Muscle layer of duodenum (tissue), 2 donors: ENCODE results near the gene NDUFS7.
A peak's percentile ranks its signal among the peaks of the same experiment; 100 is the strongest.

Experiments used
- H3K27ac ChIP-seq: one replicate; pipeline ENCODE4 v1.7.0; 2013; ENCODE audit warnings: mild to moderate bottlenecking, low read length
- H3K27me3 ChIP-seq: one replicate; pipeline ENCODE4 v1.7.0; 2013; ENCODE audit warnings: low read depth, mild to moderate bottlenecking, control low read depth, low read length
- H3K36me3 ChIP-seq, 2 donors: one replicate each; pipeline ENCODE4 v1.7.0; 2013; ENCODE audit warnings: low read length in 2 of 2, control low read depth in 1 of 2, mild to moderate bottlenecking in 1 of 2; ENCODE audit not compliant: insufficient read depth in 2 of 2, control insufficient read depth in 1 of 2
- H3K4me1 ChIP-seq, 2 donors: one replicate each; pipeline ENCODE4 v1.7.0; 2013; ENCODE audit warnings: low read length in 2 of 2, mild to moderate bottlenecking in 2 of 2, control low read depth in 1 of 2, moderate library complexity in 1 of 2; ENCODE audit not compliant: insufficient read depth in 2 of 2, control insufficient read depth in 1 of 2
- H3K4me3 ChIP-seq, 2 donors: one replicate each; pipeline ENCODE4 v1.7.0; 2013; ENCODE audit warnings: low read length in 2 of 2, low read depth in 1 of 2, mild to moderate bottlenecking in 1 of 2
- H3K9me3 ChIP-seq, 2 donors: one replicate each; pipeline ENCODE4 v1.7.0; 2013; ENCODE audit warnings: low read length in 2 of 2, control low read depth in 1 of 2, mild to moderate bottlenecking in 1 of 2; ENCODE audit not compliant: control insufficient read depth in 1 of 2
- donor health status: healthy.

The NDUFS7 gene

DNA sequence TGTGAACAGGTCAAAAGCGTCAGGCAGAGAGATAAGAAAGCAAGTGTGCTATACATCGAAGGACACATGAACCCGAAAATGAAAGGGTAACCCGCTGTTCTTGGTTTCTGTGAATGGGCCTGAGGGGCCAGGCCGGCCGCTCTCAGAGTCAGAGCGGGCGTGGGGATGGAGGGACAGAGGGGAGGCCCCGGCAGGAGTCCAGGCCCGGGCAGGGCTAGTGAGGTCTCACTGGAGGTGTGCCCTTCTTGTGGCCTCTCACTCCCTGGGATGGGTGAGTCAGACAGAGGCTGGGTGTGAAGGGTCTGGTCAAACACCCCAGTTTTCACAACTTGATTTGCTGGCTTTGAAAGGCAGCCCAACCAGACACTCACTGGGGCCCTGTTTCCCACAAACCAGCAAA lies 17.4 kb upstream of the NDUFS7 start:
- Histone ChIP-seq H3K27ac (no peak overlapping the region), H3K9me3 (no peaks in the 10 kb centered on the region), H3K4me3 (no peak overlapping the region), H3K36me3 (peaks cover 16 to 76% of the 10 kb centered on the region in 2 donors), H3K4me1 (peaks cover 0 to 14% of the 10 kb centered on the region in 2 donors), H3K27me3 (no peaks in the 10 kb centered on the region)

DNA sequence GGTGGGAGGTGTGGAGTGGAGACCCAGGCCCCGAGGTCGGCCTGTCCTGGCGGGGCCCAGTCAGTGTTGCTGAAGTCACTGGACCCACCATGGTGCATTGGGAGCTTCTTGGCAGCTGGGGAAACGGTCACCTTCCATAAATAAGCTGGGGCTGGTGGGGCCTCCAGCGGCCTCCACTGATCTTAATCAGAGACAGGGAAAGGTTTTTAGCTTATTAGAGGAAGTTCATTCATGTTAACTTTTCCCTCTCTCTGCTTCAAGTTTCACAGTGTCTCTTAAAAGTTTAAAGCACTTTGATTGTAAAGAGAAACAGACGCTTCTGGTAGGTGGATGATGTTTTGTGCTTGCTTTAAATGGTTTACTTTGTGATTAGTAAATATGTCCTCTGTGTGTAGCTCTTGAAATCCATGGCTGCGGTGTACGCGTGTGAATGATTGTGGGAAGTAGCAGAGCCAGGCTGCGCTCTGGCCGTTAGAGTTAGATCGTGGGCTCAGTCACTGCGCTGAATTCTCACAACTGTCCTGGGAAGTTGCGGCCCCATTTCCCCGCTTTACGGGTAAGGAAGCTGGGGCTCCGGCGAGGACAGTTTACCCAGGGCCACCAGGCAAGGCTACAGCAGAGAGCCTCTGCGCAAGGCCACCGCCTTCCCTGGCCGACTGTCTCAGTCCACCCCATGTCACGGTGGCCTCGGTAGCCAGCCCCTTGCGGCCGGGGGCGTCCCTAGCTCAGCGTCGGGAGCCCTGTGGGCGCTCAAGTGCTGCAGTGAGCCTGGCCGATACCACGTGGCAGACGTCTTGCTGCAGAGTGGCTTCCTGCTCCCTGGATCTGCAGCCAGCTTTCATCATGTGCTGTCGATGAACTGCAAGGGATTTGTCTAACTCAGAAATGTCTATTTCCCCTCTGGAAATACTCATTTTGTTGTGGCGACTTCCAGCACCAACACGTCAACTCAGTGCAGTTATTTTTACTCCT lies 16.5 kb upstream of the NDUFS7 start:
- peaks cover 0 to 6% of the 10 kb centered on the region in 2 donors for H3K4me1 ChIP-seq
- H3K36me3 ChIP-seq = peaks cover 17 to 73% of the 10 kb centered on the region in 2 donors
- no peaks in the 10 kb centered on the region for H3K27me3 ChIP-seq
- H3K27ac ChIP-seq = no peak overlapping the region
- no peak overlapping the region for H3K4me3 ChIP-seq
- no peaks in the 10 kb centered on the region for H3K9me3 ChIP-seq

DNA sequence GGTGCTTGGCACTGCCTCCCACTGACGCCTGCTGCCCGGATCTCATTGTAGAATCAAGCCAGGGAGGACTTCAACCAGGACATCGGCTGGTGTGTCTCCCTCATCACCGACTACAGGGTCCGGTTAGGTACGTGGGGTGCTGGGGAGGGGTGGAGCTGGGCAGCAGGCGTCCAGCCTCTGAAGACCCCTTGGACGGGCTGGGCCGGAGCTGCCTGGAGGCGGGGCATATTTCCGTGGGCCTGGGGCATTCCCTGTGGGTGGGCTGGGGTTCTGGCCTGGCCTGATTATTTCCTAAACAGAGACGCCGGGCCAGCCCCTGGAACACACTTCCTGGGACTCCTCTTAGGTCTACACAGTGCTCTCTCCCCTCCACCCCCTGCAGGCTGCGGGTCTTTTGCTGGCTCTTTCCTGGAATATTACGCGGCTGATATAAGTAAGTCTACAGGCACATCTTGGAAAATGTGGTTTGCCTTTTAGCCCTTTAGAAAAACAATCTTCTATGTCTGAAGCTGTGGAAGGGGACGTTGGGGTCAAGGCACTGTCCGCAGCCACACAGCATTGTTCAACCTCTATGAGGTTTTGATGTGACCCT lies 14.4 kb upstream of the NDUFS7 start:
- peaks cover 0 to 10% of the 10 kb centered on the region in 2 donors for H3K4me1 ChIP-seq
- no peaks in the 10 kb centered on the region for H3K9me3 ChIP-seq
- H3K27me3 ChIP-seq = no peaks in the 10 kb centered on the region
- peaks cover 15 to 70% of the 10 kb centered on the region in 2 donors for H3K36me3 ChIP-seq
- H3K27ac ChIP-seq = no peak overlapping the region
- H3K4me3 ChIP-seq = no peak overlapping the region

DNA sequence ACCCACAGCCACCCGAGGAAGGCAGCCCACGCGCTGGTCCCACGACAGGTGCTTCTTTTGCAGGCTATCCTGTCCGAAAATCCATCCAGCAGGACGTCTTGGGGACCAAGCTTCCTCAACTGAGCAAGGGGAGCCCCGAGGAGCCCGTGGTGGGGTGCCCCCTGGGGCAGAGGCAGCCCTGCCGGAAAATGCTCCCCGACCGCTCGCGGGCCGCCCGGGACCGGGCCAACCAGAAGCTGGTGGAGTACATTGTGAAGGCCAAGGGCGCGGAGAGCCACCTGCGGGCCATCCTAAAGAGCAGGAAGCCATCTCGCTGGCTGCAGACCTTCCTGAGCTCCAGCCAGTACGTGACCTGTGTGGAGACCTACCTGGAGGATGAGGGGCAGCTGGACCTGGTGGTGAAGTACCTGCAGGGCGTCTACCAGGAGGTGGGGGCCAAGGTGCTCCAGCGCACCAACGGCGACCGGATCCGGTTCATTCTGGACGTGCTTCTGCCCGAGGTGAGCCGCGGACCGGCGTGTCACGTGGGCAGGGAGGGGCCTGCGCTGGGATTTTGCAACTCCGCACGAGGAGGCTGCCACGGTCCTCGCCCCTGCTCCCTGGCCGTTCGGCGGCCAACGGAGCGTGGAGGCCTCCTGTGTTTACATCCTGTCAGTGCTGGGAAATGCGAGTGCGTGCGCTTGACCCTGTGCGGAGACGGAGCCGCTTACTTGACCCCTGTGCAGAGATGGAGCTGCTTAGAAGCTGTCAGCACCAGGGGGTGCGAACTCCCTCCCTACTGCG lies 12.9 kb upstream of the NDUFS7 start:
- Histone ChIP-seq H3K4me3 (no peak overlapping the region), H3K36me3 (peaks cover 15 to 68% of the 10 kb centered on the region in 2 donors), H3K27ac (no peak overlapping the region), H3K27me3 (no peaks in the 10 kb centered on the region), H3K4me1 (peaks cover 0 to 10% of the 10 kb centered on the region in 2 donors), H3K9me3 (no peaks in the 10 kb centered on the region)

DNA sequence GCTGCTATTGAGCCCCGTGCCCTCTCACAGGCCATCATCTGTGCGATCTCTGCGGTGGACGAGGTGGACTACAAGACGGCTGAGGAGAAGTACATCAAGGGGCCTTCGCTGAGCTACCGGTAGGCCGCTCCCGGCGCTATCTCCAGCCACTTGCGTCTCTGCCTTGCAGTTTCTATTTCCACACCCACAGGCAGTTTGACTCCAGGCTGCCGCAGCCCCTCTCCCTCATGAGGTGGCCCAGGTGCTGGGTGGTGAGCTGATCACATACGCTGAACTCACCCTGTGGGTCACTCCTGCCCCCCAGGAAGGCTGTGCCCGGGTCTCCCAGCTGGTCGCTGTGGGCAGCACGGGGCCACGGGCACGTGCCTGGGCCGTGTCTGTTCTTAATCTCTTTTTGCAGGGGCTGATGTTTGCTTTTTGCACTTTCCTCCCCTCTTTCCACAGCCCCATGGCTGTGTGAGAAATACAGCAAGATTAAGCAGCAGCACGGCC lies 10.6 kb upstream of the NDUFS7 start:
- H3K27me3 ChIP-seq = no peaks in the 10 kb centered on the region
- no peak overlapping the region for H3K4me3 ChIP-seq
- H3K4me1 ChIP-seq = peaks cover 0 to 10% of the 10 kb centered on the region in 2 donors
- H3K9me3 ChIP-seq = no peaks in the 10 kb centered on the region
- peak overlapping the region; percentile 8 for H3K27ac ChIP-seq
- peaks cover 10 to 65% of the 10 kb centered on the region in 2 donors for H3K36me3 ChIP-seq

DNA sequence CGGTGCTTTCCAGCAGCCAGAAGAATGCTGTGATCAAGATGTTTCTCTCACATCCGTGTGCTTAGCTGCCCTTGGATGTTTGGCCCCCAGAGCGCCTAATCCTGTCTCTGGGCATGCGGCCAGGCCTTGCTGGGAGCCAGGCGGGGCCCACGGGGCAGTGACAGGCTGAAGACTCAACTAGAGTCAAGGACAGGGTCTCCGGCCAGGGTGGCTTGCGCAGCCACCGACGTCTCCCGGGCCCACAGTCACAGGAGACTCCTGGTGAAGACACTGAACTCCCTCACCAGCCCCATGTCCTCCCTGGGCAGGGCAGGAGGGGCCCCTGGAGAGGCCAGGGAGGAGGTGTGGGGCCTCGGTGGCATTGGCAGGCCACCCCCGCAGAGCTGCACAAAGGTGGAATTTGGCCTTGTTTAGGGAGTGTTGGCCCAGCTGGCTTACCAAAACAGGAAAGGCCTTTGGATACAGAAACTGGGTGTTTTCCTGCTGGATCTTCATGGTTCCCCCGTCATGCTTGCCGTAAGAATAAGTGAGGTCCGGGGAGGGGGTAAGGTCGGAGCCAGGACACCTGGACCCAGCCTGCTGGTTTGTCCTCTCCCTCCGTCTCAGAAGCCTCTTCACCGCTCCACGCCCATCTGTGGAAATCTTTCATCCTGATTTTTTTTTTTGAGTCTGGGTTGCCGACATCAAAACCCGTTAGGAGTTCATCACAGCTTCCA lies 10.0 kb upstream of the NDUFS7 start:
- no peaks in the 10 kb centered on the region for H3K27me3 ChIP-seq
- peaks cover 10 to 61% of the 10 kb centered on the region in 2 donors for H3K36me3 ChIP-seq
- no peak overlapping the region for H3K4me3 ChIP-seq
- no peaks in the 10 kb centered on the region for H3K9me3 ChIP-seq
- peak overlapping the region; percentile 8 for H3K27ac ChIP-seq
- H3K4me1 ChIP-seq = peaks cover 0 to 10% of the 10 kb centered on the region in 2 donors

DNA sequence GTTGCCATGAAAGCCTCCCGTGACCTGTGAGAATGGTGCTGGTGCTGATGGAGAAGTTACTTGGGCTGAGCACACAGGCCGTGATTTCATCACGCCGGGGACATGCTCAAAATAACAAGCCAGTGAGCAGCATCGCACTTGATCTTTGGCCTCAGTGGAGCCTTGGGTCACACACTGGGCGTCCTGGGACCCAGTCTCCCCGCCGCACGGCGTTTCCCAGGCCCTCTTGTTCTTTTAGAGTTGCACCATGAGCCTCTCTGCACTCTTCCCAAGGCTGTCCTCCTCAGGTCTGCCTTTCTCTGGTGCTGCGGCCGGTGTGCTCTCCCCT lies 9.5 kb upstream of the NDUFS7 start:
- H3K27ac ChIP-seq = no peak overlapping the region
- no peak overlapping the region for H3K4me3 ChIP-seq
- H3K36me3 ChIP-seq = peaks cover 10 to 59% of the 10 kb centered on the region in 2 donors

DNA sequence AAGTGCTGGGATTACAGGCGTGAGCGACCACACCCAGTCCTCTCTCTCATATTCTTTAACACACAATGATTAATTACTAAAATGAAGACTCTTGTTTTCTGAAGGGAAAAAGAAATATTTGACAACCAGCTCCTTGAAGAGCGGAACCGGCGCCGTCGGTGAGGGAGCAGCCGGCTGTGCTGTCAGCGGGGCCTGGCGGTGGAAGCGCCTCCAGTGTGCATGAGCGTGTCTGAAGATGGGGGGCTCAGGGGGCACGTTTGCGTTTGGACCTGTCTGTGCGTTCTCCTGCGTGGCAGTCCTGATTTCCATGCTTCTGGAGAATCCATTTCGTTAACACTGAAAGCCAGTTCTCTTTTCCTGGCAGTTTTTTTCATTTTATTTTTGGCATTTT lies 7.3 kb upstream of the NDUFS7 start:
- H3K9me3 ChIP-seq = no peaks in the 10 kb centered on the region
- H3K27ac ChIP-seq = no peak overlapping the region
- no peaks in the 10 kb centered on the region for H3K27me3 ChIP-seq
- H3K4me1 ChIP-seq = peaks cover 0 to 10% of the 10 kb centered on the region in 2 donors
- H3K4me3 ChIP-seq = no peak overlapping the region
- peaks cover under 1 to 37% of the 10 kb centered on the region in 2 donors for H3K36me3 ChIP-seq

More for the DNA sequence above, 9.5 kb upstream of the NDUFS7 start:
- Histone ChIP-seq H3K4me1 (peaks cover 0 to 10% of the 10 kb centered on the region in 2 donors), H3K9me3 (no peaks in the 10 kb centered on the region), H3K27me3 (no peaks in the 10 kb centered on the region)

DNA sequence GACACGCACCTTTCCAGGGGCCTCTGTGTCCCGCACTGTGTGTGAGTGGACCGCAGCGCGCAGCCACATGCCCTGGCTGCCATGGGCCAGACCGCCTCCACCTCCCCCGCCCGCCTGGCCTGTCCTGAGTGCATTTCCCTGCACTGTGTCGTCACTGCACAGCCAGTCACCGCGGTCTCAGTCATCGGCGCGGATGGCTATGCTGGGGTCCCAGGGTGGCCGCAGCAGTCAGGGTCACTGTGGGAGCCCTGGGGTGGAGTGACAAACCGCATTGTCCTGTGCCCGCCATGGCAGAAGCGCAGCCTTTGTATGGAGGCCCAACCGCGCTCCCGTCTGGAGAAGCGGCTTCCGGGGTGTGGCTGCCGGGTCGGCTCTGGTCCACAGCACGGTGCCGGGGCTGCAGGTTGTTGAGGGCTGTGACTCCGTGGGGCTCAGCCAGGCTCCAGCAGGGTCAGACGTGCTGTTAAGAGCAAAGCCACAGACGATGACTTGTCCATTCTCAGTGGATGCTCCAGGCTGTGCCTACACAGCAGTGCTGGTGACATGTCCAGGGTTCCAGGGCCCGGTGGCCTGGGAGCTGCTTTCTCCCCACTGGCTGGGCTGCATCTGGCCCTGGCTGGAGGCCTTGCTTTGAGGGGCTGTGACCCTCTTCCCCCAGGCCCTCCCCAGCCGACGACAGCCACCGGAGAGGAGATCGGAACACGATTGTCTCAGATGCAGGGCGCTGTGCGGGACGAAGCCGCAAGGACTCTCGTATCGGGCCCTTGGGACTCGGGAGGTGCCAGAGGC lies 6.3 kb upstream of the NDUFS7 start:
- Histone ChIP-seq H3K36me3 (peaks cover 0 to 36% of the 10 kb centered on the region in 2 donors), H3K9me3 (no peaks in the 10 kb centered on the region), H3K4me3 (no peak overlapping the region), H3K4me1 (peaks cover 0 to 10% of the 10 kb centered on the region in 2 donors), H3K27me3 (no peaks in the 10 kb centered on the region), H3K27ac (no peak overlapping the region)
